H1 (cell line): ENCODE data around the gene SH2D2A. TPM values are rescaled to one million over a fixed set of nuclear protein-coding genes. Genes with fewer than 3 reads are reported as not detected.

Source experiments
- CTCF ChIA-PET: fragments of 300-600 bp; sonication (Branson Sonifier 250); formaldehyde crosslinking; loops from one replicate; lab custom pipeline; 2021; ENCODE audit not compliant: partially characterized antibody; lab: Charles Lee
- POLR2A ChIA-PET: fragments of 300-600 bp; sonication (Branson Sonifier 250); formaldehyde crosslinking; loops from one replicate; lab custom pipeline; 2021; ENCODE audit warnings: inconsistent platforms; ENCODE audit not compliant: partially characterized antibody; lab: Charles Lee
- DNase-seq, 2 experiments: peaks; one replicate each; pipeline versions ENCODE4 v3.0.0 to v3.0.0-alpha.2; 2010 to 2022; ENCODE audit warnings: low spot score in 2 of 2, low read depth in 1 of 2, mixed read lengths in 1 of 2
- FAIRE-seq: peaks from 2 replicates; lab custom pipeline; 2011; peaks lifted over from hg19 to GRCh38; lab: Jason Lieb, UNC
- H2AFZ ChIP-seq: 2 replicates; pipeline ENCODE4 v1.8.1; 2012; ENCODE audit warnings: low read length, inconsistent platforms
- H2AK5ac ChIP-seq: 2 replicates; pipeline ENCODE4 v1.6.1; 2013; ENCODE audit warnings: low read depth, low read length
- H2BK120ac ChIP-seq: replicated peaks from 2 replicates; pipeline ENCODE3; 2013; ENCODE audit warnings: low read depth, low read length, inconsistent platforms
- H2BK12ac ChIP-seq: 2 replicates; pipeline ENCODE4 v1.6.1; 2013; ENCODE audit warnings: low read depth, low read length
- H2BK15ac ChIP-seq: 2 replicates; pipeline ENCODE4 v1.6.1; 2013; ENCODE audit warnings: low read length
- H2BK20ac ChIP-seq: 2 replicates; pipeline ENCODE4 v1.6.1; 2013; ENCODE audit warnings: low read length
- H2BK5ac ChIP-seq: 2 replicates; pipeline ENCODE4 v1.6.1; 2013; ENCODE audit warnings: low read depth, low read length
- H3K14ac ChIP-seq: 2 replicates; pipeline ENCODE4 v1.6.1; 2013; ENCODE audit warnings: inconsistent platforms; ENCODE audit not compliant: insufficient read length
- H3K18ac ChIP-seq: 2 replicates; pipeline ENCODE4 v1.6.1; 2013; ENCODE audit warnings: low read length; ENCODE audit errors: extremely low read depth
- H3K23ac ChIP-seq: 2 replicates; pipeline ENCODE4 v1.6.1; 2013; ENCODE audit warnings: inconsistent platforms; ENCODE audit not compliant: insufficient read length
- H3K23me2 ChIP-seq: 2 replicates; pipeline ENCODE4 v1.6.1; 2013; ENCODE audit warnings: low read depth, low read length
- H3K27ac ChIP-seq: 2 replicates; pipeline ENCODE4 v1.6.1; 2011; ENCODE audit warnings: low read depth, low read length, inconsistent platforms
- H3K27me3 ChIP-seq, 4 experiments: replicated peaks in 1 of 4; 1 replicate in 1 of 4; 2 replicates in 3 of 4; pipeline versions ENCODE4 v1.6.1 to v1.8.1; 2011 to 2013; ENCODE audit warnings: low read length in 3 of 4, mild to moderate bottlenecking in 3 of 4, inconsistent platforms in 2 of 4, mixed read lengths in 2 of 4, moderate library complexity in 1 of 4; ENCODE audit not compliant: control insufficient read depth in 3 of 4, insufficient read depth in 3 of 4; ENCODE audit errors: extremely low read depth in 1 of 4
- H3K36me3 ChIP-seq, 4 experiments: 2 replicates each; pipeline versions ENCODE4 v1.6.1 to v1.8.1; 2011 to 2013; ENCODE audit warnings: mild to moderate bottlenecking in 4 of 4, low read length in 3 of 4, moderate library complexity in 2 of 4, control low read depth in 1 of 4, inconsistent platforms in 1 of 4; ENCODE audit not compliant: insufficient read depth in 4 of 4, control insufficient read depth in 2 of 4
- H3K4ac ChIP-seq: replicated peaks from 2 replicates; pipeline ENCODE3; 2013; ENCODE audit warnings: low read length, low read depth, mixed read lengths, inconsistent platforms; ENCODE audit not compliant: insufficient read length
- H3K4me1 ChIP-seq, 4 experiments: replicated peaks in 1 of 4; 1 replicate in 1 of 4; 2 replicates in 3 of 4; pipeline versions ENCODE4 v1.6.1 to v1.8.1; 2011 to 2013; ENCODE audit warnings: low read length in 3 of 4, inconsistent platforms in 2 of 4, mixed read lengths in 1 of 4; ENCODE audit not compliant: insufficient read depth in 4 of 4, control insufficient read depth in 3 of 4
- H3K4me2 ChIP-seq, 2 experiments: 2 replicates each; pipeline versions ENCODE4 v1.6.1 to v1.8.1; 2011 to 2013; ENCODE audit warnings: low read depth in 2 of 2, low read length in 2 of 2, control low read depth in 1 of 2, inconsistent platforms in 1 of 2, mild to moderate bottlenecking in 1 of 2; ENCODE audit not compliant: insufficient read depth in 1 of 2
- H3K4me3 ChIP-seq, 4 experiments: fragments of 200-600, 300-600 bp in 1 of 4; sonication (generic), shearing (Covaris generic), sonication (Bioruptor Twin) in 1 of 4; 2 replicates each; pipeline versions ENCODE4 v1.5.1 to v1.8.1; 2011 to 2016; ENCODE audit warnings: low read length in 4 of 4, low read depth in 3 of 4, control low read depth in 2 of 4, inconsistent platforms in 2 of 4, mild to moderate bottlenecking in 2 of 4, mixed read lengths in 1 of 4, moderate library complexity in 1 of 4; ENCODE audit not compliant: insufficient read depth in 2 of 4; ENCODE audit errors: extremely low read depth in 1 of 4
- H3K56ac ChIP-seq: replicated peaks from 2 replicates; pipeline ENCODE3; 2013; ENCODE audit warnings: low read depth, mild to moderate bottlenecking, mixed read lengths, low read length, inconsistent platforms; ENCODE audit not compliant: insufficient read length
- H3K79me1 ChIP-seq: 2 replicates; pipeline ENCODE4 v1.6.1; 2013; ENCODE audit warnings: low read depth, low read length, control low read depth
- H3K79me2 ChIP-seq, 2 experiments: 2 replicates each; pipeline versions ENCODE4 v1.6.1 to v1.8.1; 2012 to 2013; ENCODE audit warnings: low read length in 2 of 2, mild to moderate bottlenecking in 2 of 2, inconsistent platforms in 1 of 2; ENCODE audit not compliant: insufficient read depth in 2 of 2, control insufficient read depth in 1 of 2
- H3K9ac ChIP-seq, 4 experiments: replicated peaks in 1 of 4; 1 replicate in 1 of 4; 2 replicates in 3 of 4; pipeline versions ENCODE4 v1.6.1 to v1.8.1; 2011 to 2013; ENCODE audit warnings: low read depth in 3 of 4, low read length in 3 of 4, control low read depth in 2 of 4, mild to moderate bottlenecking in 2 of 4, moderate library complexity in 2 of 4, inconsistent platforms in 1 of 4; ENCODE audit errors: extremely low read depth in 1 of 4
- H3K9me3 ChIP-seq, 2 experiments: 2 replicates each; pipeline versions ENCODE4 v1.6.1 to v1.8.1; 2012 to 2013; ENCODE audit warnings: mild to moderate bottlenecking in 2 of 2, moderate library complexity in 2 of 2, control low read depth in 1 of 2, inconsistent platforms in 1 of 2, low read depth in 1 of 2, low read length in 1 of 2, mixed read lengths in 1 of 2; ENCODE audit not compliant: insufficient read depth in 2 of 2
- H4K20me1 ChIP-seq, 2 experiments: replicated peaks in 1 of 2; 2 replicates each; pipeline versions ENCODE3 to v1.8.1; 2011 to 2013; ENCODE audit warnings: inconsistent platforms in 2 of 2, low read length in 2 of 2, mild to moderate bottlenecking in 1 of 2; ENCODE audit not compliant: insufficient read depth in 2 of 2, control insufficient read depth in 1 of 2
- H4K5ac ChIP-seq: 2 replicates; pipeline ENCODE4 v1.6.1; 2013; ENCODE audit warnings: low read length, low read depth, mixed read lengths, inconsistent platforms; ENCODE audit not compliant: insufficient read length
- H4K8ac ChIP-seq: 2 replicates; pipeline ENCODE4 v1.8.0; 2013; ENCODE audit warnings: mild to moderate bottlenecking, moderate library complexity, low read length, inconsistent platforms; ENCODE audit not compliant: insufficient read depth; ENCODE audit errors: extremely low read depth
- H4K91ac ChIP-seq: replicated peaks from 2 replicates; pipeline ENCODE3; 2013; ENCODE audit warnings: low read length, mixed read lengths, inconsistent platforms; ENCODE audit not compliant: insufficient read length
- CHD1 ChIP-seq: IDR thresholded peaks from 2 replicates; pipeline ENCODE4 v1.6.1; 2012; ENCODE audit warnings: low read depth, low read length, improper control_type of control experiment
- GABPA ChIP-seq: IDR thresholded peaks from 2 replicates; pipeline ENCODE4 v1.6.1; 2011; ENCODE audit warnings: mild to moderate bottlenecking, low read length, moderate library complexity, borderline replicate concordance; ENCODE audit not compliant: insufficient read depth
- GTF2F1 ChIP-seq: IDR thresholded peaks from 2 replicates; pipeline ENCODE4 v1.6.1; 2012; ENCODE audit warnings: low read depth, low read length, improper control_type of control experiment, borderline replicate concordance
- HDAC2 ChIP-seq, 2 experiments: fragments of 300-600 bp in 1 of 2; sonication (generic) in 1 of 2; IDR thresholded peaks; 2 replicates each; pipeline ENCODE4 v1.6.1; 2011 to 2012; ENCODE audit warnings: low read depth in 2 of 2, low read length in 2 of 2, mild to moderate bottlenecking in 2 of 2, moderate library complexity in 2 of 2, borderline replicate concordance in 1 of 2, inconsistent platforms in 1 of 2
- JUND ChIP-seq: IDR thresholded peaks from 2 replicates; pipeline ENCODE4 v1.6.1; 2011; ENCODE audit warnings: mild to moderate bottlenecking, improper control_type of control experiment, low read length
- KDM1A ChIP-seq: fragments of 200-600, 300-600 bp; sonication (generic); IDR thresholded peaks from 2 replicates; pipeline ENCODE4 v1.7.1; 2016; ENCODE audit warnings: mild to moderate bottlenecking, low read length, borderline replicate concordance
- NANOG ChIP-seq: IDR thresholded peaks from 2 replicates; pipeline ENCODE4 v1.6.1; 2011; ENCODE audit warnings: low read length, low read depth, mild to moderate bottlenecking, inconsistent platforms; ENCODE audit not compliant: insufficient read depth, poor library complexity, severe bottlenecking
- POU5F1 ChIP-seq: IDR thresholded peaks from 2 replicates; pipeline ENCODE4 v1.6.1; 2011; ENCODE audit warnings: low read depth, mild to moderate bottlenecking, low read length, moderate library complexity
- RBBP5 ChIP-seq: IDR thresholded peaks from 2 replicates; pipeline ENCODE4 v1.7.1; 2012; ENCODE audit warnings: low read depth, mild to moderate bottlenecking, inconsistent platforms, low read length, moderate library complexity, borderline replicate concordance
- SIRT6 ChIP-seq: IDR thresholded peaks from one replicate; pipeline ENCODE4 v1.7.1; 2012; ENCODE audit warnings: low read length, inconsistent platforms
- SIX5 ChIP-seq: IDR thresholded peaks from 2 replicates; pipeline ENCODE4 v1.6.1; 2011; ENCODE audit warnings: mild to moderate bottlenecking, low read depth, low read length
- SP2 ChIP-seq: IDR thresholded peaks from 2 replicates; pipeline ENCODE4 v1.6.1; 2012; ENCODE audit warnings: mild to moderate bottlenecking, low read length, inconsistent platforms
- SUZ12 ChIP-seq: fragments of 200-600 bp; sonication (generic); IDR thresholded peaks from 2 replicates; pipeline ENCODE4 v1.6.1; 2012; ENCODE audit warnings: mild to moderate bottlenecking, inconsistent platforms, low read length, moderate library complexity, mixed read lengths
- TAF1 ChIP-seq: IDR thresholded peaks from 2 replicates; pipeline ENCODE4 v1.6.1; 2011; ENCODE audit warnings: mild to moderate bottlenecking, low read depth, low read length
- TAF7 ChIP-seq: optimal IDR thresholded peaks from 2 replicates; pipeline ENCODE3; 2011; ENCODE audit warnings: low read depth, mild to moderate bottlenecking, inconsistent platforms, low read length, moderate library complexity, borderline replicate concordance
- WGBS, 2 experiments: shearing (Covaris generic) in 1 of 2; methylation state at CpG; one replicate each; pipeline versions ENCODE4 v1.1.6 to v1.1.7; 2013 to 2015; ENCODE audit warnings: low lambda C conversion rate in 2 of 2, mixed read lengths in 2 of 2, inconsistent platforms in 1 of 2, low coverage in 1 of 2, missing lambda C conversion rate in 1 of 2; ENCODE audit not compliant: insufficient replicate concordance in 2 of 2, insufficient coverage in 1 of 2, insufficient read length in 1 of 2; ENCODE audit errors: extremely low coverage in 1 of 2, missing lambda C conversion rate in 1 of 2; 5-methylcytosine and 5-hydroxymethylcytosine counted together
- polyA plus RNA-seq, 7 experiments: library from polyadenylated mRNA; depleted of rRNA in 3 of 7; stranded (reverse) in 5 of 7; unstranded in 2 of 7; fragments of >200 nt in 5 of 7; fragments of 200-250 nt in 2 of 7; gene quantifications; 1 replicate in 5 of 7; 2 replicates in 1 of 7; 4 replicates in 1 of 7; pipeline versions ENCODE4 v1.2.1 to v1.2.3, GENCODE V29; 2011 to 2013; ENCODE audit warnings: missing spikeins in 2 of 7, mixed read lengths in 2 of 7
- total RNA-seq: library from RNA; stranded (reverse); fragmentation: NEBNext Ultra II Directional; extraction: Animal tissue kit (Norgen Biotek cat#: 25700); gene quantifications from 2 replicates; pipeline ENCODE4 v1.2.1, GENCODE V29; 2021

Gene SH2D2A
- total and polyA plus RNA-seq, 2 of the 8 experiments (the other 6 are each of a cell fraction or from before 2014, with no cell fraction given) = 3.3 to 7.9 TPM

GRCh38 chr1:156826630-156827029 lies 10.0 kb upstream of the SH2D2A start:
- Histone ChIP-seq H3K56ac (no peak overlapping the region), H4K5ac (no peak overlapping the region), H2AK5ac (no peak overlapping the region), H3K4me2 (no peak overlapping the region), H3K27me3 (peaks cover 1 to 13% (median 7%) of the 10 kb centered on the region in 4 experiments; a peak in 6 of 7 replicates), H2BK120ac (no peak overlapping the region), H2BK15ac (no peak overlapping the region), H3K4me3 (no peak overlapping the region), H2BK5ac (no peak overlapping the region), H4K20me1 (no peaks in the 10 kb centered on the region), H3K4me1 (no peaks in the 10 kb centered on the region), H4K91ac (no peak overlapping the region), H3K14ac (no peak overlapping the region), H2BK20ac (no peak overlapping the region), H3K18ac (no peak overlapping the region), H3K27ac (no peak overlapping the region), H3K36me3 (no peaks in the 10 kb centered on the region), H4K8ac (no peak overlapping the region), H3K23ac (no peak overlapping the region), H2BK12ac (no peak overlapping the region), H3K4ac (no peak overlapping the region), H3K79me2 (no peaks in the 10 kb centered on the region), H3K79me1 (no peaks in the 10 kb centered on the region), H3K23me2 (no peaks in the 10 kb centered on the region), H3K9ac (peak overlapping the region in 1 of 4 experiments; percentile 57; a peak in 1 of 7 replicates), H2AFZ (no peak overlapping the region), H3K9me3 (no peaks in the 10 kb centered on the region)
- ChIA-PET POLR2A (interaction anchor here (0.5 to 1.5 kb wide), 2 partner anchors 12 to 91 kb away, joined by 3 read pairs; no protein-coding TSS in a partner anchor), CTCF (interaction anchor here (0.6 to 22.0 kb wide), 7 partner anchors 11 to 250 kb away, joined by 3 to 556 read pairs (median 5); partner anchors contain the start of genes INSRR, NTRK1 and SH2D2A)
- FAIRE-seq (no peak), DNase-seq (no peak)
- 72% methylated on average over 1 of the region's 1 CpG; no CpG with 5 or more reads in 1 of the 2 experiments for WGBS, 2 experiments
- TF ChIP-seq SIRT6 (no peak), HDAC2 (IDR thresholded peaks at IDR 0.05; ENCODE audit: borderline replicate concordance in 1 of 2, low read depth in 2 of 2, low read length in 2 of 2) (no peak), POU5F1 (no peak), GABPA (no peak), GTF2F1 (no peak), NANOG (no peak), JUND (no peak), RBBP5 (no peak), SP2 (no peak), KDM1A (no peak), TAF7 (no peak), CHD1 (no peak), SUZ12 (no peak), SIX5 (no peak), TAF1 (no peak)
